Myocyte (in vitro differentiated cells): Measurements from ENCODE around the gene SLC16A12. TPM values are rescaled to one million over a fixed set of nuclear protein-coding genes. Genes with fewer than 3 reads are reported as not detected.
A peak's percentile ranks its signal among the peaks of the same experiment; 100 is the strongest.

ENCODE experiments used
- DNase-seq: peaks from one replicate; pipeline ENCODE4 v3.0.0-alpha.2; 2012; ENCODE audit warnings: low read depth
- polyA plus RNA-seq: library from polyadenylated mRNA; unstranded; fragments of >200 nt; gene quantifications from one replicate; pipeline ENCODE4 v1.2.1, GENCODE V29; 2012; ENCODE audit warnings: missing spikeins
- total RNA-seq: library from RNA; depleted of rRNA; stranded (reverse); fragments of >200 nt; gene quantifications from 2 replicates; pipeline ENCODE4 v1.2.3, GENCODE V29; 2014

SLC16A12 gene
- 0.16 and 0.24 TPM in 2 replicates for total RNA-seq
- 0.11 TPM for polyA plus RNA-seq

- DNase-seq = no peak
Measured at GRCh38 chr10:89535171-89536012, at the start of gene SLC16A12. TSS of gene SLC16A12 (minus strand) at chr10:89535594. CDS start at chr10:89462578, 73,016 bp downstream.

- no peak for DNase-seq
Measured at GRCh38 chr10:89582022-89582421, 46.6 kb upstream of the SLC16A12 start.

- no peak for DNase-seq
Measured at GRCh38 chr10:89580243-89580642, 44.8 kb upstream of the SLC16A12 start.

GRCh38 chr10:89576696-89577095 is 41.3 kb upstream of the SLC16A12 start:
- no peak for DNase-seq

- no peak for DNase-seq
Measured at GRCh38 chr10:89576022-89576421, 40.6 kb upstream of the SLC16A12 start.

- DNase-seq = no peak
Measured at GRCh38 chr10:89575031-89575430, 39.6 kb upstream of the SLC16A12 start.

- no peak for DNase-seq
Measured at GRCh38 chr10:89574368-89574767, 39.0 kb upstream of the SLC16A12 start.

- no peak for DNase-seq
Measured at GRCh38 chr10:89567576-89568245, 32.3 kb upstream of the SLC16A12 start.

GRCh38 chr10:89566992-89567391 is 31.6 kb upstream of the SLC16A12 start:
- no peak for DNase-seq

GRCh38 chr10:89566095-89566950 is 30.9 kb upstream of the SLC16A12 start:
- no peak for DNase-seq

GRCh38 chr10:89565180-89565579 is 29.8 kb upstream of the SLC16A12 start:
- DNase-seq = no peak

- DNase-seq = peak; percentile 59
Measured at GRCh38 chr10:89563861-89564478, 28.6 kb upstream of the SLC16A12 start.

- no peak for DNase-seq
Measured at GRCh38 chr10:89563311-89563710, 27.9 kb upstream of the SLC16A12 start.

- DNase-seq = peak; percentile 22
Measured at GRCh38 chr10:89556600-89556999, 21.2 kb upstream of the SLC16A12 start.

- DNase-seq = peak; percentile 13
Measured at GRCh38 chr10:89555688-89556445, 20.5 kb upstream of the SLC16A12 start.

GRCh38 chr10:89554433-89554832 is 19.0 kb upstream of the SLC16A12 start:
- DNase-seq = no peak

GRCh38 chr10:89553064-89553734 is 17.8 kb upstream of the SLC16A12 start:
- DNase-seq = peak; percentile 54

- DNase-seq = peak; percentile 17
Measured at GRCh38 chr10:89552213-89552612, 16.8 kb upstream of the SLC16A12 start.

- peak; percentile 26 for DNase-seq
Measured at GRCh38 chr10:89550509-89550908, 15.1 kb upstream of the SLC16A12 start.

- no peak for DNase-seq
Measured at GRCh38 chr10:89549510-89549909, 14.1 kb upstream of the SLC16A12 start.
